ENCODE data around the gene ARID3A. TPM values are rescaled to one million over a fixed set of nuclear protein-coding genes. Genes with fewer than 3 reads are reported as not detected.

The ARID3A gene
- total and polyA plus RNA-seq, 7 donors: 2.3 to 6.7 (median 4.2) TPM

DNA sequence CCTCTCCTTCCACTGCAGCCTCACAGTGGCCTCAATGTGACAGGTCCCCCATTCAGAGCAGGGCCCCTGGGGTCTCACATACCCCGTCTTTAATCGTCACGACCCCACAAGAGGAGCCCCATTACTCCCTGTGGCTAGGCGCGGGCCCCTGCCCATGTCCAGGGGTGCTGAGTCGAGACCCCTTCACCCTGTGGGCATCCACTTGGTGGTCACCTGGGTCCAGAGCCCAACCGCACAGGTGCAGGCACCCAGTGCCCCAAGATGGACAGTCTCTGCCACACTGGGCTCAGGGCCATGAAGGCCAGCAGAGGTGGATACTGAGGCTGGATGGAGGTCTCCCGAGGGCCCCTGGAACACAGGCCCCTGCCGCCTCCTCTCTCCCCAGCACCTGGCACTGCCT is 92.1 kb downstream of the ARID3A start:
- TF ChIP-seq, protein P1, sequence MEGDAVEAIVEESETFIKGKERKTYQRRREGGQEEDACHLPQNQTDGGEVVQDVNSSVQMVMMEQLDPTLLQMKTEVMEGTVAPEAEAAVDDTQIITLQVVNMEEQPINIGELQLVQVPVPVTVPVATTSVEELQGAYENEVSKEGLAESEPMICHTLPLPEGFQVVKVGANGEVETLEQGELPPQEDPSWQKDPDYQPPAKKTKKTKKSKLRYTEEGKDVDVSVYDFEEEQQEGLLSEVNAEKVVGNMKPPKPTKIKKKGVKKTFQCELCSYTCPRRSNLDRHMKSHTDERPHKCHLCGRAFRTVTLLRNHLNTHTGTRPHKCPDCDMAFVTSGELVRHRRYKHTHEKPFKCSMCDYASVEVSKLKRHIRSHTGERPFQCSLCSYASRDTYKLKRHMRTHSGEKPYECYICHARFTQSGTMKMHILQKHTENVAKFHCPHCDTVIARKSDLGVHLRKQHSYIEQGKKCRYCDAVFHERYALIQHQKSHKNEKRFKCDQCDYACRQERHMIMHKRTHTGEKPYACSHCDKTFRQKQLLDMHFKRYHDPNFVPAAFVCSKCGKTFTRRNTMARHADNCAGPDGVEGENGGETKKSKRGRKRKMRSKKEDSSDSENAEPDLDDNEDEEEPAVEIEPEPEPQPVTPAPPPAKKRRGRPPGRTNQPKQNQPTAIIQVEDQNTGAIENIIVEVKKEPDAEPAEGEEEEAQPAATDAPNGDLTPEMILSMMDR (IDR thresholded peaks at IDR 0.05): no peak
- DNase-seq: peak in 1 of 2 donors; percentile 50

DNA sequence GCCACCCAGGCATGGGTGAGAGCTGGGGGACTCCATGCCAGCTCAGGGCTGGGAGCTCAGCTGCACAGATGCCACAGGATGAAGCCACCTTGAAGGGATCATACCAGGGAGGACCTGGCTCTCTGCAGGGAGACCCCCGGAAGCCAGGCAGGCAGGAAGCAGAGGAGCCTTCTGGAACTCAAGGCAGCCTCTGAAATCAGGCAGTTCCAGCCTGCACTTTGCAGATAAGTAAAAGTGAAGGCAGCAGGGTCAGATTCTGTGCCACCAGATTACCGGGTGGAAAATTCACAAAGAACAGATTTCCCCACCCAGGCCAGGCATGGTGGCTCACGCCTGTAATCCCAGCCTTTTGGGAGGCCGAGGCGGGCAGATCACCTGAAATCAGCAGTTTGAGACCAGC is 92.6 kb downstream of the ARID3A start:
- Histone ChIP-seq H3K4me3 (peak overlapping the region; percentile 88), H3K27me3 (ENCODE audit: insufficient read depth in 3 of 3, low read length in 2 of 3) (no peaks in the 10 kb centered on the region), H3K4me1 (peaks cover 57% of the 10 kb centered on the region), H3K36me3 (ENCODE audit: insufficient read depth in 1 of 2, low read depth in 1 of 2) (peaks cover 0 to 10% of the 10 kb centered on the region in 2 donors), H3K9me3 (no peaks in the 10 kb centered on the region), H3K27ac (no peak overlapping the region)
- TF ChIP-seq, protein P1 (IDR thresholded peaks at IDR 0.05): no peak
- DNase-seq (no peak), ATAC-seq (no peak)
- intact Hi-C loops (cut with DNase I): no loop called here
- WGBS, 3 donors: 66 to 87% (median 71%) methylated on average over 5 of the region's 5 CpGs

More for the DNA sequence above, 92.1 kb downstream of the ARID3A start:
- ATAC-seq: no peak
- H3K36me3 ChIP-seq (ENCODE audit: insufficient read depth in 1 of 2, low read depth in 1 of 2): peaks cover 0 to 15% of the 10 kb centered on the region in 2 donors
- intact Hi-C loops (cut with DNase I): no loop called here
- H3K4me1 ChIP-seq: peaks cover 57% of the 10 kb centered on the region
- H3K9me3 ChIP-seq: no peaks in the 10 kb centered on the region
- H3K4me3 ChIP-seq: peak overlapping the region; percentile 88
- 77 to 86% (median 80%) methylated on average over 9 of the region's 9 CpGs for WGBS, 3 donors
- no peaks in the 10 kb centered on the region for H3K27me3 ChIP-seq (ENCODE audit: insufficient read depth in 3 of 3, low read length in 2 of 3)
- H3K27ac ChIP-seq: no peak overlapping the region

DNA sequence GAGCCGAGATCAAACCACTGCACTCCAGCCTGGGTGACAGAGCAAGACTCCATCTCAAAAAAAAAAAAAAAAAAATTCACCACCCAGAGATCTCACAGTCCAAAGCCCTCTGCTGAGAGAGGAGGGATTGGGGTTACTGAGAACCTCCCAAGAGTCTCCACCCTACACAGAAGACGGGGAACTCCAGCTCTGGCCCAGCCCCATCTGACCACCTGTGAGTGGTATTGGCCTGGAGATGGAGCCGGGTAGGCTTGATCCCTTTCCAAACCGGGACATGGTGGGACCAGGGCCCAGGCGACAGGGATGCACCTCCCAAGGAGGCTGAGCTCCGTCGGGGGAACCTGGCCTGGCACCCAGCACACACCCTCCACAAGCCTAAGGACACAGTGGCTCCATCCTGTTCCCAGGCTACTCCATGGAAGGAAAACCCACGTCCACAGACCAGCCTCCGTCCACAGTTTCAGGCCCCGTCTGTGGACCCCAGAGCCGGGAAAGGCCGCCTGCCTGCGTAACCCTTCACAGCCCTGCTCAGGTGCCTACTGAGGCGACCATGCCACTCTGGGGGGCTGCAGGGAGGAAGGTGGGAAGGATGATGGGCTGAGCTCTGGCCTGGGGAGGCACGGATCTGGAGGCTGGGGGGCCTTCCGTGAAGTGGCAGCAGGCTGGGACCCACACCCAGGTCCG is 93.2 kb downstream of the ARID3A start:
- Histone ChIP-seq H3K4me3 (peak overlapping the region; percentile 88), H3K9me3 (no peaks in the 10 kb centered on the region), H3K27me3 (ENCODE audit: insufficient read depth in 3 of 3, low read length in 2 of 3) (no peaks in the 10 kb centered on the region), H3K27ac (peak overlapping the region; percentile 94), H3K36me3 (ENCODE audit: insufficient read depth in 1 of 2, low read depth in 1 of 2) (peaks cover 0 to 3% of the 10 kb centered on the region in 2 donors), H3K4me1 (peaks cover 57% of the 10 kb centered on the region)
- intact Hi-C loops (cut with DNase I): no loop called here
- TF ChIP-seq, protein P1 (IDR thresholded peaks at IDR 0.05): no peak
- no peak for ATAC-seq
- peak in 1 of 2 donors; percentile 50 for DNase-seq
- 32 to 42% (median 36%) methylated on average over 17 of the region's 17 CpGs for WGBS, 3 donors

DNA sequence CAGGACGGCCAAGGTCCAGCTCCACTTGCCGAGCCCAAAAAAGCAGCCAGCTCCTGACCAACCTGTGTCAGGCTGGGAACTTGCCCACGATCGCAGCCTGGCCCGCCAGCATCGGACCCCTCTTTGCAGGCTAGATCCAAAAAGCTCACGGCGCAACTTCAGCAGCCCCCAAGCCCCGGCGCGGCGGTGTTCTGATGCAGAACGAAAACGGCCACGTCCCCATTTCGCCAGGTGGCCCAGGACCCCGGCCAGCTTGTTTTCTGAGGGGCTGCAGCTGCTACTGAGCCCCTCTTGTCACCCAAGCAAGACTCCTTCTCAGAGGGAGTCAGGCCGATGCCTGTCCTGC is 93.8 kb downstream of the ARID3A start:
- intact Hi-C loops (cut with DNase I): no loop called here
- peaks cover 52% of the 10 kb centered on the region for H3K4me1 ChIP-seq
- peak in 1 of 2 donors; percentile 59 for DNase-seq
- H3K9me3 ChIP-seq: no peaks in the 10 kb centered on the region
- no peaks in the 10 kb centered on the region for H3K36me3 ChIP-seq (ENCODE audit: insufficient read depth in 1 of 2, low read depth in 1 of 2)
- TF ChIP-seq, protein P1 (IDR thresholded peaks at IDR 0.05): no peak
- WGBS, 3 donors: 39 to 50% (median 48%) methylated on average over 18 of the region's 18 CpGs
- ATAC-seq: no peak
- H3K27me3 ChIP-seq (ENCODE audit: insufficient read depth in 3 of 3, low read length in 2 of 3): no peaks in the 10 kb centered on the region
- H3K4me3 ChIP-seq: peak overlapping the region; percentile 88
- peak overlapping the region; percentile 94 for H3K27ac ChIP-seq
